ENCODE data around the gene RPL10. TPM values are rescaled to one million over a fixed set of nuclear protein-coding genes. Genes with fewer than 3 reads are reported as not detected.
A peak's percentile ranks its signal among the peaks of the same experiment; 100 is the strongest.

Gene RPL10
- total and polyA plus RNA-seq, 9 of the 15 experiments (the other 6 are each of a cell fraction or from before 2014, with no cell fraction given), result 3,774 to 7,600 (median 5,014) TPM

DNA sequence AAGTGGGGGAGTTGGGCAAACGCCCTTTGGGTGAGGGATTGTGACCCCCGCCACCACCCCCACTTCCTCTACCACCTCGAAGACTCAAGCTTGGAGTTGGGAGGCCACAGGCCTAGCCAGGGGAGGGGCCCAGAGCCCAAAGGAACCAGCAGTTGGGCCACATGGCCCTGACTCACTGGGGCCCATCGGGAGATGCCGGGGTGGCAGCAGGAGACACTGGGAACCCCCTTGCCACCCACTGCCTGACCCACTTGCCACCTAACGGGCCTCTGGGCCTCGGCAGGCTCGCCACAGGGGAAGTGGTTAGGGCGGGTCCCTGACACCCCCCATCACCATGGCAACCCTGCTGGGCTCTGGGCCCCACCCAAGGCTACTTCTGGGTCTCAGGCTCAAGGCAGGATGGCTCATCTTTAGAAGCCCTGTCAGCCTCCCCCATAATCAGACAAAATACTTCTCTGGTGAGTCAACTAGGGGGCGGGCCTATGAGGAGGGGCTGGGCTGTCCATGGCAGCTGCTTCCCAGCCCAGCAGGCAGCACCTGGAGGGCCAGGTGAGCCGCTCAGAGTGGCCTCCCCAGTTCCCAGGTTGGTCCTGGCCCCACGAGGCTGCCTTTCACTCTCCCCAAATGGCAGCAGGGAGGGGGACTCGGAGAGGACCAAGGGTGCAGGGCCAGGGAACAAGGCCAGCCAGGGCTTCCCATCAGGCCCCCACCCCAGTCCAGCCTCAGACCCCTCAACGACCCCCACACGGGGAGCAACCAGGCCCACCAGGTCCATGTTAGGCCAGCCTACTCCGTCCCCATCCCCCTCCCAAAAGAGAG, 29.3 kb upstream of the RPL10 start (continued):
- TF ChIP-seq KLF13 (tag; IDR thresholded peaks at IDR 0.05; ENCODE audit: borderline replicate concordance, low read depth) (no peak), RB1 (IDR thresholded peaks at IDR 0.05; ENCODE audit: low read depth) (peak; percentile 40; the same call in 1 of the 2 replicates), ZNF609 (CRISPR knock-in tag; IDR thresholded peaks at IDR 0.05; ENCODE audit: borderline replicate concordance) (no peak), MYNN (IDR thresholded peaks at IDR 0.05) (0 out of 2 replicates have a peak, but pooled peaks have one; percentile 48), MYNN (CRISPR knock-in tag; IDR thresholded peaks at IDR 0.05) (no peak), TEAD1 (CRISPR knock-in tag; IDR thresholded peaks at IDR 0.05) (peak; percentile 85 to 99), RBM34 (IDR thresholded peaks at IDR 0.05; ENCODE audit: borderline replicate concordance, insufficient read depth, low read length) (no peak), ZNF140 (CRISPR knock-in tag; IDR thresholded peaks at IDR 0.05) (no peak), POU5F1 (IDR thresholded peaks at IDR 0.05; ENCODE audit: borderline replicate concordance, low read depth, low read length, partially characterized antibody) (no peak), HDAC8 (tag; IDR thresholded peaks at IDR 0.05) (no peak), HINFP (tag; conservative IDR thresholded peaks at IDR 0.05; ENCODE audit: low read depth) (no peak), PURB (CRISPR knock-in tag; IDR thresholded peaks at IDR 0.05; ENCODE audit: low read depth) (no peak), EP400 (IDR thresholded peaks at IDR 0.05) (0 out of 2 replicates have a peak, but pooled peaks have one; percentile 11)
- TF ChIP-seq, protein P1, sequence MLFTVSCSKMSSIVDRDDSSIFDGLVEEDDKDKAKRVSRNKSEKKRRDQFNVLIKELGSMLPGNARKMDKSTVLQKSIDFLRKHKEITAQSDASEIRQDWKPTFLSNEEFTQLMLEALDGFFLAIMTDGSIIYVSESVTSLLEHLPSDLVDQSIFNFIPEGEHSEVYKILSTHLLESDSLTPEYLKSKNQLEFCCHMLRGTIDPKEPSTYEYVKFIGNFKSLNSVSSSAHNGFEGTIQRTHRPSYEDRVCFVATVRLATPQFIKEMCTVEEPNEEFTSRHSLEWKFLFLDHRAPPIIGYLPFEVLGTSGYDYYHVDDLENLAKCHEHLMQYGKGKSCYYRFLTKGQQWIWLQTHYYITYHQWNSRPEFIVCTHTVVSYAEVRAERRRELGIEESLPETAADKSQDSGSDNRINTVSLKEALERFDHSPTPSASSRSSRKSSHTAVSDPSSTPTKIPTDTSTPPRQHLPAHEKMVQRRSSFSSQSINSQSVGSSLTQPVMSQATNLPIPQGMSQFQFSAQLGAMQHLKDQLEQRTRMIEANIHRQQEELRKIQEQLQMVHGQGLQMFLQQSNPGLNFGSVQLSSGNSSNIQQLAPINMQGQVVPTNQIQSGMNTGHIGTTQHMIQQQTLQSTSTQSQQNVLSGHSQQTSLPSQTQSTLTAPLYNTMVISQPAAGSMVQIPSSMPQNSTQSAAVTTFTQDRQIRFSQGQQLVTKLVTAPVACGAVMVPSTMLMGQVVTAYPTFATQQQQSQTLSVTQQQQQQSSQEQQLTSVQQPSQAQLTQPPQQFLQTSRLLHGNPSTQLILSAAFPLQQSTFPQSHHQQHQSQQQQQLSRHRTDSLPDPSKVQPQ (CRISPR knock-in tag; IDR thresholded peaks at IDR 0.05; ENCODE audit: borderline replicate concordance), result no peak

Measured in K562 (cell line).